HG03354 (cell line): ENCODE results near the gene KIF1C.
A peak's percentile ranks its signal among the peaks of the same experiment; 100 is the strongest.
"Not testable (repeated sequence)": the region's sequence is repeated elsewhere in the genome, so short reads cannot be mapped to it uniquely, and the experiment has no call there.

ENCODE experiments used
- ATAC-seq: cut with Tn5 transposase; IDR thresholded peaks from one replicate; pipeline ENCODE4 v1.9.1; 2021; ENCODE audit warnings: mild to moderate bottlenecking; ENCODE audit not compliant: unreplicated experiment, poor library complexity, severe bottlenecking

The KIF1C gene

DNA sequence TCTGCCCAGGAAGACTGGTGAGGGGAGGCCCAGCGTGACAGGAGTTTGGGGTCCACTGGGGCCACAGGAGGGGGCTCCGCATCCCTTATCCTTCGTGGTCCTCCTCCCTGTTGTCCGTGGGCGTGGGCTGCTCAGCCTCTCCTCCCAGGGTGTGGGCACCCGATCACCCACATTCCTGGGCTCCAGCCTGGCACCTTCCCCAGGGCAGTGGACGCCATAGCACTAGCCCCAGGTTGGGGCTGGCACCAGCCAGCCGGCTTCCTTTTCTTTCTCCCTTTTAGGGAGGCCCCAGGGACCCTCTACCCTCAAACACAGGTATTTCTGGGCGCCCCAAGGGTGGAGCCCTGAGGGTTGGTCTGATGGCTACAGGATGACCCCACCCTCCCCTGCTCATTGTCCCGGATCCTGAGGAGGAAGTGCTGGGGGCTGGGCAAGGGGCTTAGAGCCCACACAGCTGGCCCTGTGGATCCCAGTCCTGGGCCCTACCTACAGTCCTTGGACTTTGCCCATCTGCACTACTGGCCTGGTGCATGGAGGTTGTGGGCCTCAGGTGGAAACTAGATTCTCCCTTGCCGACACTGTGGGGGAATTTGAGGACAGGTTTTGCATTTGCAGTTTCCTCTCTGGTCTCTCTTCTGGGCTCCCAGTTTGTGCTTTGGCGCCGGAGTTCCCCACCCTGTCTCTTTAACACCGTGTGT is 1.1 kb downstream of the KIF1C start:
- no peak for ATAC-seq

DNA sequence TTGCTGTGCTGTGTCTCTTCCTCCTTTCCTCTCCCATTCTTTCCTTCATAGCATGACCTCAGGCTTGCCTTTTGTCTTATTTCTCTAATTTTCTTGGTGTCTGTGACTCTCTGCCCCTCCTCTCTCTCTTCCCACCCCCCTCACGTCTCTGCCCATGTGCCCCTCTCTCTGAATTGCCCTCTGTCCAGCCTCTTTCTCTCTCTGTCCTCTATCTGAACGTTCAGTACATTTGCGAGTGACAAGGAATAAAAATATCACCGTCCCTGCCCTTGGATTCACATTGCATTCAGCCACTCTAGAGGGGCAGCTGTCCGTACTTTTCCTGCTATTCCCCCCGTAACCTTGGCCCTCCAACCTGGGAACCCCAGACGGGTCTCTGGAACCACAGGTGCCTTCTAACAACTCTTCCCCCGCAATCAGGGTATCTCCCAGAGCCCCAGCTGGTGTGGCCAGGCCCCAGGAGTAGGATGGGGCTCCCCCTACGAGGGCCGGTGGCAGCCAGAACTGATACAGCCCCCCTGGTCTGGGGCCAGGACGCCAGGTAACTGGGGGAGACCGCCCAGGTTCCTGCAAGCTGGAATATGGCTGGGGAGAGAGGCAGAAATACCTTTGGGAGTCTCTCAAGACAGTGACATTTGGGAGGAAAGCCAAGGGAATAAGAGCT is 1.8 kb downstream of the KIF1C start:
- ATAC-seq, result no peak

DNA sequence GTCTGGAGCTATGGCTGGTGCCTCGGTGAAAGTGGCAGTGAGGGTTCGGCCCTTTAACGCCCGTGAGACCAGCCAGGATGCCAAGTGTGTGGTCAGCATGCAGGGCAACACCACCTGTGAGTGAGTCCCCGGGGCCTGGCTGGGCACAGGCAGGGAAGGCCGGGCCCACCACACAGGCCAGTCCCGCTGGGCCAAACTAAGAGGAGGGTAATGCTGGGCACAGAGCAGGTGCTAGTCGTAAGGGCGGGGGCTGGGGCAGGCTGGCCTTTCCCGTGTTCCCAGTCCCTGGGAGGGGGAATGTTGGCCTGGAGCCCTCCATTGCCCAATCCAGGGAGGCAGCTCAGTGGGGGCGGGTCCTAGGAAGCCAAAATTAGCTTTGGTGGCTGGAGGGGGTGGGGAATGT is 2.5 kb downstream of the KIF1C start:
- no peak for ATAC-seq

DNA sequence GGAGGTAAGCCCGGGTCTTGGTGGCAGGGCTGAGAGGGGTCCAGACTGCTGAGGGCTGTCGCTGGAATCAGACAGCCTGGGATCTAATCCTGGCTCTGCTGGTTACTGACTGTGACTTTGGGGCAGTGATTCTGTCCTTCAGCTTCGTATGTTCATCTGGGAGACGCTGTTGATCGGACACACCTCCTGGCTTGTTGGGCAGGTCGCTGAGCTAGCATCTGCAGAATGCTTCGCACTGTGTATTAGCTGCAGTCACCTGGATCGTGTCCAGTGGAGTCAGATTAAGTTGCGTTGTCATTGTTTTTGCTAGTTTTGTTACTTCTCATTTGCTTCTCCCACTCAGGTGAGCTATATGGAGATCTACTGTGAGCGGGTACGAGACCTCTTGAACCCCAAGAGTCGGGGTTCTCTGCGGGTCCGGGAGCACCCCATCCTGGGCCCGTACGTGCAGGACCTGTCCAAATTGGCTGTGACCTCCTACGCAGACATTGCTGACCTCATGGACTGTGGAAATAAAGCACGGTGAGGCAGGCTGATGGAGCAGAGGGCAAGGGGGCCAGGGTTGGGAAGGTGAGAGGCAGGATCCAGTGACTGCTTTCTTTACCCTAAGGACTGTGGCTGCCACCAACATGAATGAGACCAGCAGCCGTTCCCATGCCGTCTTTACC is 4.5 kb downstream of the KIF1C start:
- no peak for ATAC-seq

DNA sequence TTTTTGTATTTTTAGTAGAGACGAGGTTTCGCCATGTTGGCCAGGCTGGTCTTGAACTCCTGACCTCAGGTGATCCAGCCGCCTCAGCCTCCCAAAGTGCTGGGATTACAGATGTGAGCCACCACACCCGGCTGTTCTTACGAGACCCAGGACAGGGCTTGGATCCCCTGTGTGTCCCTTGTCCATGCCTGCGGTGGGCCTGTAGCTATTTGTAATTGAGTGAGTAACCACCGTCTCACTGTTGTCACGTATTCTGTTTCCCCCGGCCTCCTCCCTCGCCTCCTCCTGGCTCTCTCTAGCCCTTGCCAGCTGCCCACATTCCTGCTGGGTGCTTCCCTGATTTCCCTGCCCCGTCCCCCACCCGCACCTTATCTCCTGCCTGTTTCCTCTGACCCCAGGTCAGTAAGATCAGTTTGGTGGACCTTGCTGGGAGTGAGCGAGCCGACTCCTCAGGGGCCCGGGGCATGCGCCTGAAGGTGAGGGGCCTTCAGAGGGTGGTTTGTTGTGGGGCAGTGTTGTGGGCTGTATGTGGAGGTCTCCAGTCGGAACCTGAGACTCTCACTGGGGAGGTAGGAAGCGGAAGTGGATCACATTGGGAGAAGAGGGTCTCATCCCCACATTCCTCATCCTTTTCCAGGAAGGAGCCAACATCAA is 5.6 kb downstream of the KIF1C start:
- ATAC-seq, result no peak

DNA sequence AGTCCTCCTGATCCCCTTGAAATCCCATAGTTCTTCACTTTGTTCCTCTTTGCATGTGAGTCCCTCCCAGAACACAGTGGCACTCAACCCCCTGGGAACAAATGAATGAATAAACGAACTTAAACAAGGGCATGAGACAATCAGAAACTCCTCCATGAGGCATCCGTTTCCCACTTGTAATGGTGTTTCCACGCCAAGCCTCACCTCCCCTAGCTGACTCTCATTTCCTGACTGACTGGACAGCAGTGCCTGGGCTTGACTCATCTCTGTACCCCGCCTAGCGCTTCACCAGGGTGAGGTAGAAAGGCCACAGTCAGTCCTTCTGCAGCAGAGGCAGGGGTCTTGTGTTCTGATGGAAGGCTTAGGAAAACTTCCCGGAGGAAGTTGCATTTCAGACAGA is 14.2 kb downstream of the KIF1C start:
- ATAC-seq, result no peak

DNA sequence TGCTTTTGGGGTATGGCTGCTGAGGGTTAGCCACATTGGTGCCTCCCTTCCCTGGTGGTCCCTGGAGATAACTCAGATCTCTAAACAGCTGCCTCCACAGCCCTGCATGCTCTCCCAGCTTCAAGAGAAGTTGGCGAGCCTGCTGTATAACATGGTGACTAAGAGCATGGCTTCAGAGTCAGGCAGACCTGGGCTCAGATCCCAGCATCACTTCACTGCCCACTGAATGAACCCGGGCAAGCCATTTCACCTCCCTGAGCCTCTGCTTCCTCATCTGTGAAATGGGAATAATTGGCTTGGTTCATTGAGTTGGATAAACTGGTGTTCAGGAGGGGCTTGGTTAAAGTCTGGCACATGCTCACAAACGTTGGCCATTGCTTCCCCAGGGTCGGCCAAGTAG is 16.6 kb downstream of the KIF1C start:
- ATAC-seq, result no peak

DNA sequence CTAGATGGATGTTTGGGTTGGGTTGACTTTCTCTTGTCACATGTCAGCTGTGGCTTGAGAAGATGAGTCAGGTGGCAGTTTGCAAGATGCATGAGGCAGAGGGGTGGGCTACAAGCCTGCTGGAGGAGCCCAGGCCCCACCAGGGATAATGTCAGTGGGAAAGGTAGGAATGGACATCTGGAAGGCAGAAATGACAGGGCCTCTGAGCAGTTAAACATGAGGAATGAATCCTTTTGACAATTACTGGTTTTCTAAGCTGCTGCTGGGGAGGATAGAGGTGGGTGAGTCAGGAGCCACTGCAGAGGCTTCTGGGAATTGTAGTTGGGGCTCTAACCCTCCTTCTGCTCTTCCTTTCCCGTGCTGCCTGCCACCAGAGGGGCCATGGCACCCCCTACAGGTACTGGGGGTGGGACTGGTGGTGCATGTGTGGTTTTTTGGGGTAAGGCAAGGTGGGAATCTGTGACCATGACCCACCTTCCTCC is 21.8 kb downstream of the KIF1C start:
- ATAC-seq, result no peak

DNA sequence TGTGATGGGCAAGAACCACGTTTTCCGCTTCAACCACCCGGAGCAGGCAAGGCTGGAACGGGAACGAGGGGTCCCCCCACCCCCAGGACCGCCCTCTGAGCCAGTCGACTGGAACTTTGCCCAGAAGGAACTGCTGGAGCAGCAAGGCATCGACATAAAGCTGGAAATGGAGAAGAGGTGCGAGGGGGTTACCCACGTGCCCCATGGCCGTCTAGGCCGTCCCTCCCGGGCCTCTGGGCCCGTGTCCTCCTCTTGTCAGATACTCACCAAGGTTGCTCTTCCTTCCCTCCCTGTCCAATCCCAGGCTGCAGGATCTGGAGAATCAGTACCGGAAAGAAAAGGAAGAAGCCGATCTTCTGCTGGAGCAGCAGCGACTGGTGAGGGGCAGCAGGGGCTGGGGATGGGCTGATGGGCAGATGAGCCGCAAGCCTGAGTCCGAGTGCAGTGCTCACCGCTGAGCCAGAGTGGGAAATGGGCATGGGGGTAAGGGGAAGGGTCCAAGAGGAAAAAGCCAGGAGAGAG is 22.8 kb downstream of the KIF1C start:
- ATAC-seq, result no peak

DNA sequence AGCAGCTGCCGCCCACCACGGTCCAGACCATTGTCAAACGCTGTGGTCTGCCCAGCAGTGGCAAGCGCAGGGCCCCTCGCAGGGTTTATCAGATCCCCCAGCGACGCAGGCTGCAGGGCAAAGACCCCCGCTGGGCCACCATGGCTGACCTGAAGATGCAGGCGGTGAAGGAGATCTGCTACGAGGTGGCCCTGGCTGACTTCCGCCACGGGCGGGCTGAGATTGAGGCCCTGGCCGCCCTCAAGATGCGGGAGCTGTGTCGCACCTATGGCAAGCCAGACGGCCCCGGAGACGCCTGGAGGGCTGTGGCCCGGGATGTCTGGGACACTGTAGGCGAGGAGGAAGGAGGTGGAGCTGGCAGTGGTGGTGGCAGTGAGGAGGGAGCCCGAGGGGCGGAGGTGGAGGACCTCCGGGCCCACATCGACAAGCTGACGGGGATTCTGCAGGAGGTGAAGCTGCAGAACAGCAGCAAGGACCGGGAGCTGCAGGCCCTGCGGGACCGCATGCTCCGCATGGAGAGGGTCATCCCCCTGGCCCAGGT is 24.5 kb downstream of the KIF1C start:
- no peak for ATAC-seq

DNA sequence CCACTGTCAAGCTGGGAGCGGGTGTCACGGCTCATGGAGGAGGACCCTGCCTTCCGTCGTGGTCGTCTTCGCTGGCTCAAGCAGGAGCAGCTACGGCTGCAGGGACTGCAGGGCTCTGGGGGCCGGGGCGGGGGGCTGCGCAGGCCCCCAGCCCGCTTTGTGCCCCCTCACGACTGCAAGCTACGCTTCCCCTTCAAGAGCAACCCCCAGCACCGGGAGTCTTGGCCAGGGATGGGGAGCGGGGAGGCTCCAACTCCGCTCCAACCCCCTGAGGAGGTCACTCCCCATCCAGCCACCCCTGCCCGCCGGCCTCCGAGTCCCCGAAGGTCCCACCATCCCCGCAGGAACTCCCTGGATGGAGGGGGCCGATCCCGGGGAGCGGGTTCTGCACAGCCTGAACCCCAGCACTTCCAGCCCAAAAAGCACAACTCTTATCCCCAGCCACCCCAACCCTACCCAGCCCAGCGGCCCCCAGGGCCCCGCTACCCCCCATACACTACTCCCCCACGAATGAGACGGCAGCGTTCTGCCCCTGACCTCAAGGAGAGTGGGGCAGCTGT is 25.9 kb downstream of the KIF1C start:
- ATAC-seq, result no peak

DNA sequence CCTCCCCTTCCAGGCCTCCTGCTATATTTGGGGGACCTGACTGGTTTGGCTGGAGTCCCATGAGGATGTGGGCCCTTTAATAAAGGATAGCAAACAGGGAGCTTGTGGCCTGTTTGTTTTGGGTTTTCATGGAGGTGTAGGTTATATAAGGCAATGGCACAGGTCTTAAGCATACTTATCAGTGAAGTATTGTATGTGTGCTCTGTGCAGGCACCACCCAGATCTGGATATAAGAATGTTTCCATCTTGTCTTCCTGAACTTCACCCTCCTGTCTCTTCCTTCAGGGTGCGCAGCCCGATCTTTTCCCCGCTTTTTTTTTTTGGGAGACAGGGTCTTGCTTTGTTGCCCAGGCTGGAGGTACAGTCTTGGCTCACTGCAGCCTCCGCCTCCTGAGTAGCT is 26.9 kb downstream of the KIF1C start:
- no peak for ATAC-seq

DNA sequence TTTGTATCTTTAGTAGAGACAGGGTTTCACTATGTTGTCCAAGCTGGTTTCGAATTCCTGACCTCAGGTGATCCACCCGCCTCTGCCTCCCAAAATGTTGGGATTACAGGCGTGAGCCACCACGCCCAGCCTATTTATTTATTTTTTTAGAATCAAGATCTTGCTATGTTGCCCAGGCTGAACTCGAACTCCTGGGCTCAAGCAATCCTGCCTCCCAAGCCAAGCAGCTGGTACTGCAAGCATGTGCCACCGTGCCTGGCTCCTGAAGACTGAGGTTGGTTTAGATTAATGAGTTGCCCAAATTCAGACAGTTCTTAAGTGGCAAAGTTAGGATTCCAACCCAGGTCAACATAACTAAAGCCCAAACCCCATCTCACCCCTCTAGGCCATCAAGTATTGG is 29.5 kb downstream of the KIF1C start:
- ATAC-seq, result no peak

DNA sequence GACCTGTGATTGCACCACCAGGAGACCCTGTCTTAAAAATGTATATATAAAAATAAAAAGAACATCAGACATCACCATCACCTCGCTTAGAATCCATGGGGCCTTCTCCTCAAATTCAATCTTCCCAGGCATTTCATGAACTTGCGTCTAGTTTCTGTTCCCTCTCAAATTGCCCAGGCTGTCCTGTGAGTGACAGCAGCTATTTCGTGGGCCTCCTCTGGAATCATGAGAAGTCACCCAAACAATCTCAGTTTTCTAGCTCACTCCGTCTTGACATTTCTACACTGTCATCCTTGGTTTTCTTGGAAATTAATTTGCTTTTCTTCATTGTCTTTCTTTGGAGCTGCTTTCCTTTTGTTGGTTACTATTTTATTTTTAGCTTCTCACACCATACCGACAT is 30.2 kb downstream of the KIF1C start:
- ATAC-seq, result no peak

DNA sequence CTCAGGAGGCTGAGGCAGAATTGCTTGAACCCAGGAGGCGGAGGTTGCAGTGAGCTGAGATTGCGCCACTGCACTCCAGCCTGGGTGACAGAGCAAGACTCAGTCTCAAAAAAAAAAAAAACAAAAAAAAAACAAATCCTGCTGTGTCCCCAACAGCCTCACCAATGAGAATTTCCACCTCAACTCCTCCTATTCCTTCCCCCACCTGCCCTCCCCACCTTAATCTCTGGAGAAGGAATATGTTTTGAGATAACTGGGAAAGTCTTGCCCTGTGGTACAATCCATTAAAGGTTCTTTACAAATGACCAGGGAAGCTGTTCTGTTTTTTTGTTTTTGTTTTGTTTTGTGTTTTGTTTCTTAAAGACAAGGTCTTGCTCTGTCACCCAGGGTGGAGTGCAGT is 32.4 kb downstream of the KIF1C start:
- not testable (repeated sequence) for ATAC-seq

DNA sequence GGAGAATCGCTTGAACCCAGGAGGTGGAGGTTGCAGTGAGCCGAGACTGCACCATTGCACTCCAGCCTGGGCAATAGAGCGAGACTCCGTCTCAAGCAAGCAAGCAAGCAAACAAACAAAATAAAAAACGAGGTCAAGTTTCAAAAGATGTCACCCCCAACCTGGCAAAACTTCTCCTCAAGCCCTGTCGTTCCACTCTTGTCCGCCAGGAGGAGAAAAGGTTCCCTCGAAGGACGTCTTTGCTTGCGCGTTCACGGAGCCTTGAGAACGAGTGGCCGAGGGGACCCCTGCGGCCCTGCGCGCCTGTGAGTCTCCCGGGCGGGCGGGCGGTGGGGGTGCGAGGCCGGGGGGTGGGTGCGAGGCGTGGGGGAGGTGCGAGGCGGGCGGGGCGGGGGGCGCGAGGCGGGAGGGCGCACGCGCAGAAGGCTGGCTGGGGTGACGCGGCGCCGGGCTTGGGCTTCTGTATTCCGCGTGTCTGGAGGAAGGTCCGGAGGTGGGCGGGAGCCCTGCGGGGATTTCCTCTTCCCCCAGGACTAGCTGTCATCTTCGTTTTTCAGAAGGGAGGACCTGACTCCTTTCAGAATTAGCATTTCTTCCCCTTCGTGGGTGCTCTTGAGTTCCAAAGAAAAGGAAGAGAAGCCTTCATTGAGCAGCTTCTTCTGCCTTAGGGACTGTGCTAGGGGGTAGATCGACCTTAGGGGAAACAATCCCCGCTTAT is 33.8 kb downstream of the KIF1C start:
- peak; percentile 69 for ATAC-seq

DNA sequence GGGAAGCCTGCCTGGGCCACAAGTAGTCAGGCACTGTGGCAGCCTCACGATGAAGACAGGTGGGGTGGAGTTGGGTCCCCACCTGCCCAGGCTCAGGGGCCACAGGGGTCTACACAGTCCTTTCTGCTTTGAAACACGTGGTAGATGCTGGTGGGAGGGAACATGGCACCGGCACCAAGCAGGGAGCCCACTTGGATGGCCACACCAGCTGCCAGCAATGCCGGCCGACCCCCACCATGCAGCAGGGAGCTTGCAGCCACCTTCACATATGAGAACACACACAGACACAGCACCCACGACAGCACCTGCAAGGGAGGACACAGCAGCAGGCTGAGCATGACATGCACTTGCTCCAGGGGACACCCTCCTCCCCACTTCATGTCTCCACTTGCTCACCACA is 35.1 kb downstream of the KIF1C start:
- ATAC-seq, result no peak

DNA sequence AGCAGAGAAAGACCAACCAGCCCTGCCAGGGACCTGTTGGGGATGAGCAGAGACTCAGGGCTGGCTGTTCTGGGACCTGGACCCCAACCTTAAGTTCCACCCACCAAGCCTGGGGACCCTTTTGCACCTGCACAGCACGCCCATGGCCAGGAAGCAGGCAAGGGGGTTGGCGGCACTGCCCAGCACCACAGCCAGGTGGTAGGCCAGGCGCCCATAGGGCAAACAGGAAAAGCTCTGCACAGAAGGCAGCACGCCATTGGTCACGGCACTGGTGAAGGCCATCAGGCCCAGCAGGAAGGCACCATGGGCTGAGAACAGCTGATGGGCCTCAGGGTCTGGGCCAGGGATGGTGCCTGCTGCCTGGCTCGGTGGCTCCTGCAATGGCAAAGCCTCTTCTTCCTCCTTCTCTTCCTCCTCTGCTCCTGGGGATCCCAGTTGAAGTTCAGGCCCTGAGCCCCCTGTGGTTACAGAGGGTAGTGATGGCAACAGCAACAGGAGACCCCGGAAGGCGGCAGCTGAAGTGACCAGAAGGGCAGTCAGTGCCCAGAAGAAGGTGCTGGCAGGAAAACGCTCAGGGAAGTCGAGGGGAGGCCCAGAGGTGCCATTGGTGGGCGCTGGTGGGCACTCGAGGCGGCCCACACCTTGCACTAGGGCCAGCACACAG is 35.7 kb downstream of the KIF1C start:
- ATAC-seq, result no peak

DNA sequence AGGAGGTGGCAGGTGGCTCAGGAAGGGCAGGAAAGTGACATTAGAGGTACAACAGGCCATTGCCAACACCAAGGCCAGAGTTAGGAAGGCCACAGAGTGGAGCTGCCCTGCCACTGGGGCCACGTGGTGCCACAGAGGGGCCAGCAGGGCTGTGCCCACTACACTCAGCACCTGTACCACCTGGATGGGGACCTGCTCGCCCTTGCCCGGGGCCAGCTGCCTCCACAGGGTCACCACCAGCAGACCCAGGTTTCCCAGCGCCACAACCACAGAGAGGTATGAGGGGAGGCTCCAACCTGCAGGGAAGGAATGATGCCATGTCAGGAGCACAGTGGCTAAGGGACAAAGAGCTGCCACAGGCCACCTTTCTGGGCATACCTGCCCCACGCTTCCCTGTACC is 36.3 kb downstream of the KIF1C start:
- no peak for ATAC-seq
